ENCODE results near the gene LPP. TPM values are rescaled to one million over a fixed set of nuclear protein-coding genes. Genes with fewer than 3 reads are reported as not detected.

The LPP gene
- total and polyA plus RNA-seq, 10 of the 15 experiments (the other 5 are each of a cell fraction or from before 2014, with no cell fraction given) = under 0.01 to 0.62 (median 0.03) TPM

- CTCF ChIA-PET = interaction anchor here (0.8 kb wide), 1 partner anchor 38 kb away, joined by 3 read pairs; no protein-coding TSS in a partner anchor
- TF ChIP-seq NR2C2 (IDR thresholded peaks at IDR 0.05; ENCODE audit: borderline replicate concordance, control insufficient read depth, insufficient read length, low read depth) (no peak), KAT2A (conservative IDR thresholded peaks at IDR 0.05; ENCODE audit: control insufficient read depth, low read depth, low read length) (no peak), FOXK2 (IDR thresholded peaks at IDR 0.05) (no peak), ZNF274 (IDR thresholded peaks at IDR 0.05; ENCODE audit: insufficient read depth, insufficient read length) (no peak), REST (IDR thresholded peaks at IDR 0.05; ENCODE audit: low read depth, low read length) (no peak), KLF5 (IDR thresholded peaks at IDR 0.05; ENCODE audit: partially characterized antibody) (no peak), NR2F1 (conservative IDR thresholded peaks at IDR 0.05) (no peak), YBX1 (IDR thresholded peaks at IDR 0.05) (no peak), RELA (IDR thresholded peaks at IDR 0.05; ENCODE audit: borderline replicate concordance, partially characterized antibody) (no peak), LARP7 (IDR thresholded peaks at IDR 0.05) (no peak), PML (IDR thresholded peaks at IDR 0.05; ENCODE audit: low read length) (no peak), CTCF (IDR thresholded peaks at IDR 0.05 in 2 of 3, conservative IDR thresholded peaks at IDR 0.05 in 1 of 3; ENCODE audit: control insufficient read depth in 2 of 3, extremely low read depth in 1 of 3, insufficient read depth in 1 of 3, low read depth in 3 of 3, low read length in 3 of 3) (no peak), IRF4 (IDR thresholded peaks at IDR 0.05; ENCODE audit: low read depth, low read length) (no peak), NRF1 (conservative IDR thresholded peaks at IDR 0.05; ENCODE audit: low read depth, low read length) (no peak), EZH2 (IDR thresholded peaks at IDR 0.05; ENCODE audit: borderline replicate concordance, control insufficient read depth, low read depth, low read length) (no peak), ZZZ3 (IDR thresholded peaks at IDR 0.05; ENCODE audit: control insufficient read depth, insufficient read length, low read depth) (no peak)
- H4K20me1 ChIP-seq (ENCODE audit: control insufficient read depth, insufficient read depth) = no peaks in the 10 kb centered on the region
- SMC1A ChIA-PET (ENCODE audit: uncharacterized antibody, unreplicated experiment) = interaction anchor here (0.6 to 1.0 kb wide), 3 partner anchors 35 to 332 kb away, joined by 3 read pairs; no protein-coding TSS in a partner anchor
- H3K4me2 ChIP-seq (ENCODE audit: control insufficient read depth, insufficient read depth) = no peak overlapping the region
- ATAC-seq (no peak), FAIRE-seq (no peak), DNase-seq (ENCODE audit: low read depth, low spot score) (no peak)
- RAD21 ChIA-PET (ENCODE audit: unreplicated experiment) = no interaction called here
- POLR2A ChIA-PET = no interaction called here
- H3K27me3 ChIP-seq (replicated peaks in 1 of 2; ENCODE audit: control insufficient read depth in 2 of 2, insufficient read depth in 2 of 2, low read length in 1 of 2) = no peaks in the 10 kb centered on the region
- H3K27ac ChIP-seq (ENCODE audit: control insufficient read depth, insufficient read depth) = no peak overlapping the region
- intact Hi-C loops (cut with micrococcal nuclease; ENCODE audit: unreplicated experiment) = no loop called here
- H3K4me3 ChIP-seq = no peak overlapping the region
- H3K79me2 ChIP-seq (ENCODE audit: control insufficient read depth, insufficient read depth, low read length) = no peaks in the 10 kb centered on the region
- in situ Hi-C loops (cut with MboI) = no loop called here
- H3K36me3 ChIP-seq (ENCODE audit: control insufficient read depth in 2 of 2, insufficient read depth in 2 of 2, low read length in 1 of 2) = no peaks in the 10 kb centered on the region
- H3K9me3 ChIP-seq (replicated peaks; ENCODE audit: control insufficient read depth, insufficient read depth, low read length) = no peaks in the 10 kb centered on the region; the same call in 2 of the 3 replicates
- no TSS peak for BruUV-seq (replicated peaks)
- 57% methylated on average over 2 of the region's 2 CpGs for WGBS (ENCODE audit: insufficient coverage, insufficient replicate concordance, low lambda C conversion rate, missing lambda C conversion rate)
- peaks cover 4% of the 10 kb centered on the region; the same call in 1 of the 2 replicates for H3K4me1 ChIP-seq (ENCODE audit: control insufficient read depth, insufficient read depth, low read length)
- H3K9ac ChIP-seq (ENCODE audit: control insufficient read depth, insufficient read depth, low read length) = no peak overlapping the region
- no peak overlapping the region for H2AFZ ChIP-seq (ENCODE audit: control insufficient read depth, low read depth, low read length)
Observed at GRCh38 chr3:188918093-188918492, 764.1 kb downstream of the LPP start.

All from GM12878 (cell line).